HG03439 (cell line): ENCODE measurements around the gene THSD4.
"Not testable (repeated sequence)": the region's sequence is repeated elsewhere in the genome, so short reads cannot be mapped to it uniquely, and the experiment has no call there.

Experiments used
- ATAC-seq: cut with Tn5 transposase; IDR thresholded peaks from one replicate; pipeline ENCODE4 v1.9.1; 2021; ENCODE audit warnings: mild to moderate bottlenecking, moderate library complexity; ENCODE audit not compliant: unreplicated experiment

THSD4 gene

GRCh38 chr15:71313806-71314205 lies 198.5 kb downstream of the THSD4 start:
- no peak for ATAC-seq

DNA sequence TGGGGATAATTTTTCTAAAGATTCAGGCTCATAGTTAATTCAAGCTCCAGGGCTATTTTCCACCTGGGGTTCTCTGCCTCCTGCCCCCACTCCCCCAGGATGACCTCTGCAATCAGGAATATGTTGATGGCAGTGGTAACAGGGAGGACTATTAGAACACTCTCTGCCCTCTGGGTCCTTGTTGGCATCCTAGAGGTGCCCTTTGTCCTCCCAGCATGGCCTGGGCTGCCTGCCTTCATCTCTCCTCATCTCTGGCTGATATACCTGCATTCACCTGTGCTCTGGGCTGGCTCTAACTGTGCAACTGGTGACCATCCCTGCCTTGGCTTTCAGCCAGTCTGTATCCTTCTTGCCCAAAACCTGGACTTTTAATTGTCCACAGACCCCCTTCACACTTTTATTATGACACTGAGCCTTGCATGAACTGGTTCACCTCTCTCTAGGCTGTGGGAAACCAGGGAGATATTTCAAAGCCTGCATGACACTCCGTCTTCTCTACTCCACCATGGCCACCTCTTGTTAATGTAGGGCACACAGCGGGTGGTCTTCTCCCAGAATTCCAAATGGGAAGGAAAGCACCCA lies 199.8 kb downstream of the THSD4 start:
- ATAC-seq, result no peak

- no peak for ATAC-seq
Observed at GRCh38 chr15:71316911-71317310, 201.6 kb downstream of the THSD4 start.

- ATAC-seq, result not testable (repeated sequence)
Observed at GRCh38 chr15:71319424-71319823, 204.2 kb downstream of the THSD4 start.

DNA sequence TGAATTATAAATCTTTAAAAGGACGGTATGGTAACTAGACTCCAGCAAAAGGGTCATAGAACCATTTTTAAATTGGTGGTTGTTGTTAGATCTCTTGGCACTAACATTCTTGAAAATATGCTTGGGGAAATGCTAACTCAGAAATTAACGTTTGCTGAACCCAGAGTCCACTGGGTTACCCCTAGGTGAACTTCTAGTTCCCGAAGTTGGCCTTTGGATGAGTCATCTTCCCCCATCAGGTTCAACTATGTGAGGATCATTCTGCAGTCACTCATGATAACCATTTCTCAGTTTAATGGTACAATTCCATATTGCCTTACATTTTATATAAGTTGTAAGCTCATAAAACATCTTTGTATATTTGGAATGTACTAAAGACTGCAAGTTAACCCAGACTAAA lies 204.7 kb downstream of the THSD4 start:
- no peak for ATAC-seq

GRCh38 chr15:71323082-71323481 lies 207.8 kb downstream of the THSD4 start:
- ATAC-seq, result no peak

DNA sequence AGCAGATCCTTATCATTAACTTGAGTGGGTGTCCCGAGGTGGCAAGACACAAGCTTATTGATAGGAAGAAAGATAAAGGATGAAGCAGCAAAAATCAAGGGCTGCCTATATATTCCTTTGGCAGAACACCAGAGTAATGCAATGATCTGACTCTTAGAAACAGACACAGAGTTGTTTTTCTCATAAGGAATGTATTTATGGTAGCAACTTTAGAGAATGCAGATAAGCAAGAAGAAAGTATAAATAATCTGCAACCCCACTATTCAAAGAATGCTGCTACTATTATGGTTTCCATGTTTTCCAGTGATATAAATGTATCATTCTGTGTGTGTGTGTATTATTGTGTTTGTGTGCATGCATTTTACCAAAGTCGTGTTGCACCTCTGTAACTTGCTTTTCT lies 208.3 kb downstream of the THSD4 start:
- no peak for ATAC-seq

DNA sequence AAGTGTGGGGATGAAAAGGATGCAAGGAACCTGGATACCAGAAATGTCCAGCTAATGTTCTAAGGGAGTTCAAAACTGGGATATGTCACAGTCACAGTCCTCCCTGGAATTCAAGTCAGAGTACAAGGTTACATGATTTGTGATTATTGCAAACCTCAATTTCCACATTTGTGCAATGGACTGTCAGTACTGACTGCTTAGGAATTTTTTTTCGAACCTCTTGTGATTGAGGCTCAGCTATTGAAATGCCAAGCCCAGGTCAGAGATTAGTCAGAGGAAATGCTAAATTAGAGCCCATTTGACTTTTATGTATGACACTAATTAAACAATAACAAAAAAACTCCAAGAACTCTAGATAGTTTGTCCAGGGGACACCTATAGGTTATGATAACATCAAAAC lies 210.2 kb downstream of the THSD4 start:
- no peak for ATAC-seq

- no peak for ATAC-seq
Observed at GRCh38 chr15:71328453-71328852, 213.2 kb downstream of the THSD4 start.

DNA sequence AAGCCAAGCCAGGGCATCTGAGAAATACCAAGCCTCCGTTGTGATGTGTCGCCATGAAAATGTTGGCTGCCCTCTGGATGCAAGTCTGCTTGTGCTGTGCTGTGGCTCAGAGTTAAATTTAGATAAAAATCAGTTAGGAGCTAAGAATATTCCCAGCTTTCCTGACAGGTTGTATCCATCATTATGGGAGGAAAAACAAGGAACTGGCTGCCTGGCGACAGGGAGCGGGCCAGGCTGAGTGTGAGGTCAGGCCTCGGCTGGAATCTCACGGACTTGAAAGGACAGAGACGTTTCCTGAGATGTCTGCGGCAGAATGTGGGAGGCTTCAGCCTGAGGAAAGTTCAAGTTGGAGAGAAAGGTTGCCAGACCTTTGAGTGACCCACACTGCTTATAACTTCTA lies 213.8 kb downstream of the THSD4 start:
- no peak for ATAC-seq

- no peak for ATAC-seq
Observed at GRCh38 chr15:71329497-71330260, 214.4 kb downstream of the THSD4 start.

GRCh38 chr15:71330638-71331162 lies 215.4 kb downstream of the THSD4 start:
- no peak for ATAC-seq

DNA sequence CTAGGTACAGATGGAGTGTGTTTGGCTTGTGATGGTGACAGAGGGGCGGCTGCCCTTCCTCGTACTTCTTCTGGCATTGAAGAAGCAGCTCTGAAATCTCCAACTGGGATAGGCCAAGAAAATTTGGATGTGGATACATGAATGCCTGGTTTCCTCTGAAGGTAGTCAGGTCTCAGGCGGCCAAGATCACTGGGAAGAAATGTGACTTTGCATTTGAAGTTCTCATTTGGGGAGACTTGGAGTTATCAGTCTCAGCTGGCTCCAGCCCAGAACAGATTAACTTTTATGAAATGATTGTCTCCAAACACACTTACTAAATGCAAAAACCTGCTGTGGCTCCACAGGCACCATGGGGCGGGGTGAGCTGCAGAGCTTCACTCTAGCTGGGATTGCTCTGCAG lies 215.9 kb downstream of the THSD4 start:
- no peak for ATAC-seq

GRCh38 chr15:71332431-71333004 lies 217.2 kb downstream of the THSD4 start:
- ATAC-seq, result no peak

DNA sequence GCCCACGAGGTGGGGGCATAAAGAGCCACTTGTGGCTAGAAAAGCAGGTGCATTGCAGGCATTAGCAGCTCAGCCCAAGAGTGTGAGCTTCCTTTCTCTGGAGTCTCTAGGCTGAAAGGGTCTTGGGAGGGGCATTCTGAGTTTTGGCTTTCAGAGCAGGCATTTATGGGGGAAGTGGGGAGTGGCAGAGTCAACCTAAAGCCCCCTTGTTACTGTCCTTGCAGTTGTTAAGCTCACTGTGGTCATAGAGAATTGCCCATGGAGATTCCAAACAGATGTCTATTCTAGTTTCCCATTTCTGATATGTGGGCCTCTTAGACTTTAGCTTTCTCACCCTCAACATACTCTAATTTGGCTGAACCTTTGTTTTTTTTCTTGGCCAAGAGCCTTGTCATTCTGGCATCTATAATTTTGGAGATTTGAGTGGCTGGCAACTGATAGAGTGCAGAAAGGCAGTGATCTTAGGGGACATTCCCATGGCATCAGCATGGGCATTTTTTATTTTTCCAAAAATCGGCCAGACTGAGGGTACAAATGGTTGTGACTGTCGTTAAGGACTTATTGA lies 217.9 kb downstream of the THSD4 start:
- ATAC-seq, result no peak

DNA sequence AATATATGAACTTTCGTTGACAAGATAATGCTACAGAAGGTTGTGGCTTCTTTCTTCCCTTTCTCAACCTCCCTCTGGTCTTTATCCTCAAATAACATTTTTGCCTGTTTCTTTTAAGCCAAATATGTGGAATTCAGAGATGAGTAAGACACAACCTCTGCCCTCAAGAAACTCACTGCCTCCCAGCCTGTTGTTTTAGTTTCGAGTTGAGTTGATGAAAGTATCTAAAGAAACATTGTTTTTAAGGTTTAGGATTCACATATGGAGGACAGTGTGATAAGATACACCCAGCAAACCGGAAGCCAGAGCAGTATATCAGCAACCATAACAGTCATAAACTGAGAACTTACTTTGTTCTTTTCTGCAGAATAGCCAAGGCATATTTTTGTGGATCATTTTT lies 218.6 kb downstream of the THSD4 start:
- ATAC-seq, result no peak

GRCh38 chr15:71334434-71334833 lies 219.2 kb downstream of the THSD4 start:
- ATAC-seq, result no peak

DNA sequence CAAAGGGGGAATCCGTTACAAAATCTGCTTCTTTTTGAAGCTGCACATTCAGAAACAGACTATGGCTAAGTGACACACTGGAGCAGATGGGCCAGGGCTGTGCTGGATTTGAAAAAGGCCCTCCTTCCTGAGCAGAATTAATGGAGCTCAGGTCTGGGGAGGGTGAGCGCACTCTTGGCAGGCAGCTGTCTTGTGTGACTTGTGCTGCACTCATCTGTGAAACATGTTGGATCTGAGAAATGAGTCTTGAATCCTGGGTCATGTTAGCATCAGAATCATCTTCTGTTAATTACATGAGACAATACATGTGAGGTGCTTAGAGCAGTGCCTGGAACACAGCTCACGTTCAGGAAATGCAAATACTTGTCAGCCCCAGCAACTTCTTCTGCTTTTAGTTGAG lies 219.6 kb downstream of the THSD4 start:
- no peak for ATAC-seq

DNA sequence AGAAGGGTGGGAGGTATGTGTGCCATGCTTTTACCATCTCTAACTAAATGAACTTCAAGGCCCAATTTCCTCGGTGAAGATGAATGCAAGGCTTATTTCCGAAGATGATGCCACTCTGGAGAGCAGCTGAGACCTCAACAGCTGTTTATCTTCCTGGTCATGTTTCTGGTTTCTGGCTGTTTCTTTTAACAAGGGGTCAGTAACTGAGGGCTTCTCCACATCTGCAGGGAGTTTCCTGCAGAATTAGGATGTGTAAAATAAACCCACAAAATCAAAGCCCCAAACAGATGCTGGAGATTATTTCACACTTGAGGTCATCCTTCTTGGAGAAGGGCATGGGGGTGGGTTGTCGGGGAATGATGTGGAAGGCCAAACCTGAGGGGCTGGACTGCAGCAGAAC lies 220.3 kb downstream of the THSD4 start:
- ATAC-seq, result no peak

DNA sequence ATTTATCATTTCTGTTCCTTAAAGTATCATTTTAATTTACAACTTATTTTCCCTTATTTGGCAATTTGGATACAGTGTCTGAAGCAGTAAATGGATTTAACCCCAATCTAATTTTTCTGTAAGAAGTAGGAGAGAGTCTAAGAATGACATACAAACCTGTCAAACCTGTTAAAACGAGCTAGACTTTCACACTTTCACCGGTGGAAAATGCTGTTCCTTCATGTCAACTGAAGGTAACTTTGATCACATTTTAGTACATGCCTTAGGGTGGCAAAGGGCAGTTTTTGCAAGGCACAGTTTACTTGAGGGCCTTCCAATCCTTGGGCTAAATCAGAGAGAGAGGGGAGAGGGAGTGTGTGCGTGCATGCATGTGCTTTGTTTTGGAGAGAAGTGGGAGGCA lies 221.4 kb downstream of the THSD4 start:
- no peak for ATAC-seq

DNA sequence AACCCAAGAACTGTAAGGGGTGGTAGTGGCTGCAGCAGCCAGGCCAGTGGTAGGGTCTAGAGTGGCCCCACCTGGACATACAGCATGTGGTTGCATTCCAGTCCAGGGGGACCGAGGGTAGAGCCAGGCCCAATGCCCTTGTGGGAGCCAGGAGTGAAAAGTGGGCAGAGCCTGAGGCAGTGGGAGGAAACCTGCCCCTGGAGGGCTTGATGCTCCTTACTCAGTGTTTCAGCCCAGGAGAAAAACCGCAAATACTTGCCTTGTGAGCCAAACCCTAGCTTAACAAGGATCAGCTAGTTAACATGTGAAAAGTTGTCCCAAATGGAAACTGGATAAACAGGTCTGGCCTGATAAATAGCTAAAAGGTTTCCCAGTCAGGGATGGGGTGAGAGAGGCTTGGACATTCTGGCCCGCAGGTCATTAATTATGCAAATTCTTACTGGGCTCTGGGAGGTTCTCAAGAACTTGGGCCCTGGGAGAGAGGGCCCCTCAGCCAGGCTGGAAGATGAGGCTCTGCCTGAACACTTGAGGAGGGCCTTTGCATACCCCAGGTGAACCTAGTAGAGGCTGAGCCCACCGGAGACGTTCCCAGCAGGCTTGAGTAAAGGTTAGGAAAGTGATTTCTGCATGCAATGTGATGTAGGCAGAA lies 222.1 kb downstream of the THSD4 start:
- no peak for ATAC-seq
